SIG-M5 treated with dmso at 0.1 percent for 504 hours (cell line): ENCODE measurements around the gene TIMP2.
"Not testable (repeated sequence)": the region's sequence is repeated elsewhere in the genome, so short reads cannot be mapped to it uniquely, and the experiment has no call there.

ENCODE experiments used
- DNase-seq: peaks from one replicate; lab custom pipeline; 2025; ENCODE audit not compliant: unreplicated experiment; lab: John Stamatoyannopoulos, UW

TIMP2 gene

GRCh38 chr17:78956254-78956653 is 31.1 kb upstream of the TIMP2 start:
- DNase-seq: no peak

- DNase-seq: no peak
These were observed 29.5 kb upstream of the TIMP2 start for GRCh38 chr17:78954684-78955083.

- no peak for DNase-seq
These were observed 28.5 kb upstream of the TIMP2 start for GRCh38 chr17:78953356-78954350.

- no peak for DNase-seq
These were observed 27.5 kb upstream of the TIMP2 start for GRCh38 chr17:78952706-78953105.

DNA sequence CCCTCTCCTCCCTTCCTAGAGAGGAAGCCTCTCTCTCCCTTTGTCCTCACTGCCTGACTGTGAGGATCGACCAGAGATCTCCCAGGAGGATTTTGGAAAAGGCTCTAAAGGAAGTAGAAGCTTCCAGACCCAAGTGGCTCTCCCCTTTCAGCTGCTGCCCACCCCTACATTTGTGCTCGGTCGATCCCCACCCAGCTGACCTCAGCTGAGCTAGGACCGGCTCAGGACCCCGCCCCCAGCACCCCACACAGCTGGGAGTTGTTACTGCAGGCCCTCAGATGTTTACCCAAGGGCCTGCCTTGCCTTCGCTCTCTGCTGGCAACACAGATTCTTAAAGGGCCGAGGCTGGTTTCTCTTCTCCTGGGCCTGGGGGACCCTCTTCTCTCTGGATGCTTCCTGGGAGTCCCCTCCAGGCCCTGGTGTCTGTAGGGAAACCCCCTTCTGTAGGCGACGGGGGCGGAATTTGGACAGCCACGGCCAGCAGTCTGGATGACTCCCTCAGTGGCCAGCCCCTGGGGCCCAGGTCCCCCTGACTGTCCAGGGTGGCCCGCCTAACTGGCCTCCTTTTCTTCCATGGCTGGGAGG is 26.9 kb upstream of the TIMP2 start:
- no peak for DNase-seq

DNA sequence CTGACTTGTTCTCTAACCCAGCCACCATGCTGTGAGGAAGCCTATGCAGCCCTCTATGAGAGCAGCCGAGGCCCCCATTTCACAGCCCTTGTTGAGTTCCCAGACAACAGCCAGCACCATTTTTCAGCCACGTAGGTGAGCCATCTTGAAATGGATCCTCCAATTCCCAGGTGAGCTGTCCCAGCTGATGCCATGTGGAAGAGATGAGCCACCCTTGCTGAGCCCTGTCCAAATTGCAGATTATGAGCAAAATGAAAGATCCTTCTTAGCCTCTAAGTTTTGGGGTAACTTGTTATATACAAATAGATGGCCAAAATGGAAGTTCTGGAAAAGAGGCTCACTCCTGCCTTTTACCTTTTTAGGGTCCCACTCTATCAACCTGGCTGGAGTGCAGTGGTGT is 25.7 kb upstream of the TIMP2 start:
- no peak for DNase-seq

DNA sequence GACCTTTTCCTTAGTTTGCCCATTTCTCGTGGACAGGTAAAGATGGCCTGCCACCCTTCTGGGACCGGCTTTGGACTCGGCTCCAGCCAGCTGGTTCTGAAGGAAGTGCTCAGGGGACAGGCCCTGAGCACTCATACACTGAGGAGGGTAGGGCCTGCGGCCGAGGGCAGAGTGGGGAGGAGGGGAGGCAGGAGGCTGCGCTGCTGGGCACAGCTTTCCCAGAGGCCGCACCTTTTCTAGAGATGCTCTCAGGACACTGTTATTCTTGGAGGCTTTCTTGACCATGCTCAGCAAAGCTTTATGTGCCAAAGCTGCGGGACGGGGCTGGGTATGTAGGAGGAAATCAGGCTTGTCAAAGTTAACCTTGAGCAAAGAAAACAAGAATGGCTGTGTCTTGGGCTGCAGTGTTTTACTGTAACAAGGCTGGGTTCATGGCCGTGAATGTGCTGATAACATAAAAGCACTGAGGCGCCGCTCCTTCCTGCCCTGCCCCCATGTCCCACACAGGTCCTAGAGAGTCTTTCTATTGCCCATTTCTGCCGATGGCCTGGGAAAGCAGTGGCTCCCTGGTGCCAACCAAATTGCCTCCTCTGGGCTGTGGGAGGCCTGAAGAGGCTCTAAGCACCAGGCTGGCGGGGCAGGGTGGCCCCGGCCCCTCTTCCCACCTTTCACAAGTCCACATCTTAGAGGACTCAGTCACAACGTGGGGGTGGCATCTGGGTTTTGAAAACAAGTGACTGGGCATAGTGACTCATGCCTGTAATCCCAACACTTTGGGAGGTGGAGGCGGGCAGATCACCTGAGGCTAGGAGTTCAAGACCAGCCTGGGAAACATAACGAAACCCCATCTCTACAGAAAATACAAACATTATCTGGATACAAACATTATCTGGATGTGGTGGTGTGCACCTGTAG is 22.3 kb upstream of the TIMP2 start:
- no peak for DNase-seq

- DNase-seq: no peak
These were observed 21.4 kb upstream of the TIMP2 start for GRCh38 chr17:78946631-78947030.

DNA sequence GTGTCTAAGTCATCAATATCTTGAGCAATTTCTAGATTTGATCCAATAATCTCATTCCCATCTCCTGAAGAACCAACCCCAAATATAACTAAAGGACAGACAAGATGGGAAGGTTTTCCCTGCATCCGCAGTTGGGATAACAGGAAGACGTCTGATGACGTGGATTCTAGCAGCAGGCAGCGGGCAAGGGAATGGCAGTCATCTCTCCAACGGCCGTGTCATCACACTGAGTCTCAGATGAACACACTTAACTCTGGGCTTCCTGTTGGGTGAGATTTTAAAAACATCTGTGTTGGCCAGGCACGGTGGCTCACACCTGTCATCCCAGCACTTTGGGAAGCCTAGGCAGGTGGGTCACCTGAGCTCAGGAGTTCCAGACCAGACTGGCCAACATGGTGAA is 20.9 kb upstream of the TIMP2 start:
- no peak for DNase-seq

- DNase-seq: not testable (repeated sequence)
These were observed 20.3 kb upstream of the TIMP2 start for GRCh38 chr17:78945455-78945854.

DNA sequence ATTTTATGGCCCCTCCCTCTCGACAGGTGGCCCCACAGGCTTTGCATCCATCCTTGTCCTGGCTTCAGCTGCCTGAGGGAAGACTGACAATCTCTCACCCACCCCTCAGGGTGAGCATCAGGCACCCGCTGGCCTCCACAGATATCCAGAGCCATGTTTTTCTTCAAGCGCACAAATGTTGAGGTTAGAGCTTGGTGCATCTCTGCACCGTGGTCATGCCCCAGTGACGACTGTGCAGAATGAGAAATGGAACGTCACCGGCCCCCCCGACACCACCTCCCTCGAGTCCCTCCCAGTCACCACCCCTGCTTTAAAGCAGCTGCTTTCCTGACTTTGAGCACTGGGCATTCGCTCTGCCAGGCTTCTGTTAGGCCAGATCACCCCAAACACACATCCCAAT is 19.8 kb upstream of the TIMP2 start:
- DNase-seq: no peak

DNA sequence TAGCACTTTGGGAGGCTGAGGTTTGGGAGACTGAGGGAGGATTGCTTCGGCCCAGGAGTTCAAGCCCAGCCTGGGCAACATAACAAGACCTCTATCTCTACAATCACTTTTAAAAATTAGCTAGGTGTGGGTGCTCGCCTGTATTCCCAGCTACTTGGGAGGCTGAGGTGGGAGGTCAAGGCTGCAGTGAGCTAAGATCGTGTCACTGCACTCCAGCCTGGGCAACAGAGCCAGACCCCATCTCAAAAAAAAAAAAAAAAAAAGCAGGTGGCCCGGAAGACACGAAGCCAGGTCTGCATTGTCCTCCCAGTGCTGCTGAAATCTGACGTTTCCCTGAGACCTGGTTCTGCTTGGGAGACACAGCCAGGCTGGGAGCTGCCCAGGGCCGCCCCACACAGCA is 18.8 kb upstream of the TIMP2 start:
- DNase-seq: no peak

DNA sequence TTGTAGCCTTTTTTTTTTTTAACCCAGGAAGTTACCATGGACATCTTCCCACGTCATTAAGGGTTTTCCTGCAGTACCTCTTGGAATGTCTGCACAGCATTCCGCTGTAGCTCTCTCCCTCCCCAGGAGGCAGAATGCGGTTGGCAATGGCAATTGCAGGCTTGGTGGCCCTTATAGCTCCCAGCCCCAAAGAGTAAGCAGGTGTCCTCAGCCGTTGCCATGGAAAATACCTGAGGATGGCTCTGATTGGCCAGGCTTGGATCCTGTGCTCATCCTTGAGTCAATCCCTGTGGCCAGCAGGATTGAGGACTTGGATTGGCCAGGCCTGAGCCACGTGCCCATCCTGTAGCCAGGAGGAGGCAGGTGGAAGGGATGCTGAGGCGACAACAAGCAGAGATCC is 15.5 kb upstream of the TIMP2 start:
- DNase-seq: no peak

- no peak for DNase-seq
These were observed 15.1 kb upstream of the TIMP2 start for GRCh38 chr17:78940258-78940657.

DNA sequence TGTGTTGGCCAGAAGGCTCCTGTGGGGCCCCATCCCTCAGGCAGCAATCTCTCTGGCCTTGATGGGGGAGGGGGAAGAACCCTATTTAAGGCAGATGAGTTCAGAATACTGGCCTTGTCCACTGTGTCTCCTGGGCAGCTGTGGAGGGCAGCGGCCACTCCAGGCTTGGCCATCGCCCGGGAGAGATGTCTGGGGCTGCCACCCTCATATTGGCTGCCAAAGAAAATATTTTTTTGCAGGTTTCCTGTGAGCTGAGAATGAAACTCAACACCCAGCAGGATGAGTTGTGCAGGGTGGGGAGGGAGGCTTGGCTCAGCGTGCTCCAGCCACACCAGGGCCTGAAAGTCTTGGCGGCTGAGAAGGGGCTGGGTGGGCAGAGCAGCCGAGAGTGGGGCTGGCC is 14.4 kb upstream of the TIMP2 start:
- DNase-seq: no peak

DNA sequence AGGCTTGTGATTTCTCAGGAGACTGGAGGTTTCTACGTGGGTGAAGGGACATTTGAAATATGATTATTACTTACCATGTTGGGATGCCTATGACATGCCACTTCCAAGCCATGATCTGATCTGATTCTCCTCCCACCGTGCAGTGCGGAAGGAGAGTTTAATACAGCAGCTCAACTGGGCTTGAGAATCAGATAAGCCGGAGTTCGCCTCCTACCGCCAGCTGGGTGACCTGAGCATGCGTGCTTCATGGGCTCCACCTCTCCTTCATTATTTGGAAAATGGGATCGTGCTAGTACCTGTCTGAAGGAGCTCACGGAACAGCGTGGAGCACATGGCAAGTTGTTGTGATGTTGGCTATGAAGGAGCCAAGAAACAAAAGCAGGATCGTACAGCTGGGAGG is 12.4 kb upstream of the TIMP2 start:
- DNase-seq: no peak

GRCh38 chr17:78935419-78936323 is 10.5 kb upstream of the TIMP2 start:
- DNase-seq: no peak

DNA sequence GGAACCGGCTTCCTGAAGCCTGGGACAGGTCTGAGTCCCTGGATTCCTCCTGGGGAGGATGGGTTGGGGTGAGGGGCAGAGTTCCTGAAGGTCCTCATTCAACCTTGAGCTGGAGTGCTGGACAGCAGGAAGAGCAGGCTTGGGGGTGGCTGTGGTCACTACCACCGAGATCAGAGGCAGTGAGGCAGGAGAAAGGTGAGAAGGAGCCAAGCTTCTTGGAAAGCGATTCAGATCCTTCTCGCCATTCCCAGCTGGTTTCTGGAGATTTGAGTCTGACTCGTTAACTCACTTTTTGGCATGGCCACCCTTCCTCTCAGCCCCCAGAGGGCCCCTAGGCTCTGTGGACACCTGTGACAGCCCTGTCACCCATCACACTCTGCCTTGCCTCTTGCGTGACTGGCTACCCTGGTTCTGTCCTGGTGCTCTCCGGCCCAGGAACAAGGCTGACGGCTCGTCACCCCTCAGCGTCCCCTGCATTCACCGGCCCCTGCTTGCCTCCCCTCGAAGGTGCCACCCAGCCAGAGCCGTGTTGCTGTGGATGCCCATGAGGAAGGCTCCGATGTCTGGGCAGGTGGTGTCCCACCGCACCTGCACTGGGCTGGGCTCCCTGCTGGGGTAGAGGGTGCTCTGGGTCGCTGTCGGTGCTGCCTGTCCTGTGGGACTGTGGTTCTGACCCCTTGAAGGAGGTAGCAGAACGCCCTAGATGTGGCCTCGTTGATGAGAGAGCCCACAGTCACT is 9.7 kb upstream of the TIMP2 start:
- DNase-seq: no peak

DNA sequence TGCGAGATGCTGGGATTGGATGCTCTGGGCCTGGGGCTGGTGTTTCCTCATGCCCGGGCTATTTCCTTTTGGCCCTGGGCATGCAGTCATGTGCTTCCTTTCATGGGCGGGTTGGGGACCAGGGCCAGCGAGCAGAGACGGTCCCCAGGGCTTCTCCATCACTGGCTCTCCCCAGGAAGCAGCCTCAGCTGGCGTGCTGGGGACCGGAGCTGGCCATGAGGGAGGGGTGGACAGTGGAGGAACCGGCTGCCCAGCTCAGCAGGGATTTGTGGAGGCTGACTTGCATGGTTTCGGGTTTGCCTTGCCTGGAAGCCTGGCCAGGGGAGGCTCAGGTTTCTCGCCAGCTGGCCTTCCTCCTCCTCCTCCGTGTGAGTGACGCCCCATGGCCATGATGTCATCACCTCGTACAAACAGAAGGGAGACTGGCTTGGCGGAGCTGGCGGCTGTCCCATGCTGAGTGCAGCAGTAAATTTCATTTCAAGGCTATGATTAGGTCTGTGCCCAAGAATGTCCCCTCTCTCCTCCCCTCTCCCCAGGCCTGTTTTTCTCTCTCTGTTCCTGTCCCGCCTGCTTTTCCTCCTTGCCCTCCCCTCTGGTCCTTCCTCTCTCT is 8.9 kb upstream of the TIMP2 start:
- DNase-seq: peak; percentile 19
